Transverse colon (tissue), 4 donors: ENCODE data around the gene ELOVL3. TPM values are rescaled to one million over a fixed set of nuclear protein-coding genes. Genes with fewer than 3 reads are reported as not detected.

ENCODE experiments used
- DNase-seq: peaks from one replicate; pipeline ENCODE4 v3.0.0-alpha.2; 2019
- H3K27ac ChIP-seq, 4 donors: fragments of 200-600 bp; sonication (generic); 2 replicates each; pipeline ENCODE4 v1.5.1; 2016 to 2018; ENCODE audit warnings: inconsistent platforms in 4 of 4
- H3K27me3 ChIP-seq: fragments of 200-600 bp; sonication (generic); 2 replicates; pipeline ENCODE4 v1.5.1; 2017; ENCODE audit warnings: inconsistent platforms
- H3K36me3 ChIP-seq, 4 donors: fragments of 200-600 bp; sonication (generic); 2 replicates each; pipeline ENCODE4 v1.5.1; 2017 to 2019; ENCODE audit warnings: inconsistent platforms in 4 of 4
- H3K4me1 ChIP-seq, 4 donors: fragments of 200-600 bp; sonication (generic); 2 replicates each; pipeline ENCODE4 v1.5.1; 2017 to 2020; ENCODE audit warnings: inconsistent platforms in 4 of 4
- H3K4me3 ChIP-seq, 4 donors: fragments of 200-600 bp; sonication (generic); 1 replicate in 1 of 4; 2 replicates in 3 of 4; pipeline versions ENCODE4 v1.5.1 to v1.6.1; 2017 to 2019; ENCODE audit warnings: inconsistent platforms in 4 of 4
- H3K9me3 ChIP-seq, 2 donors: fragments of 200-600 bp; sonication (generic); 2 replicates each; pipeline ENCODE4 v1.5.1; 2017 to 2019; ENCODE audit warnings: inconsistent platforms in 2 of 2
- EP300 ChIP-seq: sonication (generic); formaldehyde crosslinking; IDR thresholded peaks from one replicate; pipeline ENCODE4 v1.6.1; 2017; ENCODE audit warnings: antibody characterized with exemption, low read depth
- POLR2A ChIP-seq: fragments of 450-650 bp; IDR thresholded peaks from one replicate; pipeline ENCODE4 v1.6.1; 2016; ENCODE audit warnings: antibody characterized with exemption, mild to moderate bottlenecking, moderate library complexity
- POLR2AphosphoS5 ChIP-seq, 3 donors: sonication (generic); formaldehyde crosslinking; IDR thresholded peaks; one replicate each; pipeline ENCODE4 v1.6.1; 2016; ENCODE audit warnings: antibody characterized with exemption in 3 of 3
- WGBS, 2 donors: methylation state at CpG; one replicate each; pipeline ENCODE4 v1.1.5; 2018; ENCODE audit warnings: low coverage in 1 of 2; 5-methylcytosine and 5-hydroxymethylcytosine counted together
- in situ Hi-C, 4 donors: fragments of 200-750 bp; cut with MboI; loops; one replicate each; pipeline versions ENCODE4 v1.15.0 to v1.15.1; 2017; ENCODE audit warnings: low sequenced_read_pairs in 3 of 4, low pct_ligation_motif_present in 1 of 4, low pct_unique_long_range_greater_than_20kb in 1 of 4
- intact Hi-C: fragments of 100-400 bp; cut with DNase I; formaldehyde crosslinking; loops from one replicate; pipeline ENCODE4 v1.15.1; 2023; ENCODE audit warnings: low total_unique reads
- total RNA-seq, 4 donors: library from RNA; depleted of rRNA; stranded (reverse); fragments of >200 nt; gene quantifications; one replicate each; pipeline ENCODE4 v1.1.0, GENCODE V29; 2016
- TF ChIP-seq, protein P1 (sequence below), 5 experiments: fragments of 200-600 bp in 3 of 5; fragments of 450-650 bp in 2 of 5; sonication (generic) in 3 of 5; IDR thresholded peaks; 1 replicate in 2 of 5; 2 replicates in 3 of 5; pipeline ENCODE4 v1.5.1; 2016 to 2017; ENCODE audit warnings: antibody characterized with exemption in 5 of 5, inconsistent platforms in 3 of 5, mild to moderate bottlenecking in 2 of 5, moderate library complexity in 1 of 5

The ELOVL3 gene
- total RNA-seq, 4 donors from 2014 or later: not detected

DNA sequence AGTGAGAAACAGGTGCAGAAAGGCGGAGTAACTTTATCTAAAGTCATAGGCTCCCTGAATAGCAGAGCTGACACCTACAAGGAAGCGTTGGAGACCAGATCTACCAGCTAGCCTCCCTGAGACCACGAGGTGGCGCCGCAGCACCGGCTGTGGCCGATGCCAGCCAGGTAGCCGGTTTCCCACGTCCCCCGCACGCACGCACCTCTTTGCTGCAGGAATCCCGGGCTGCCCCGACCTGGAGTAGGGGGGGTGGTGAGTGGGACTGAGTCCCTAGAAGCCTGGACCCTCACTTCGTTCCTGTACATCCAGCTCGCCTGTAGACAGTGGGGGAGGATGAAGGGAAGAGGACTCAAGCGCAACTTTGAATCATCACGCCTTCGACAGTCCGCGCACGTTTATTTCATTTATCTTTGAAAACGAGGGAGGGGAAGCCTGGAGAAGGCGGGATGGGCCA, 3.7 kb downstream of the ELOVL3 start:
- DNase-seq: peak; percentile 90
- H3K27ac ChIP-seq: no peak overlapping the region
- intact Hi-C loops: loop anchor here (2.0 kb wide), 1 partner anchor 121 kb away; no protein-coding TSS in a partner anchor
- WGBS, 2 donors: 1% methylated on average over 24 of the region's 24 CpGs; no CpG with 5 or more reads in 1 of the 2 donors
- in situ Hi-C loops: loop anchor here (5.0 to 10.0 kb wide), 3 partner anchors 115 to 125 kb away; no protein-coding TSS in a partner anchor
- TF ChIP-seq, protein P1, sequence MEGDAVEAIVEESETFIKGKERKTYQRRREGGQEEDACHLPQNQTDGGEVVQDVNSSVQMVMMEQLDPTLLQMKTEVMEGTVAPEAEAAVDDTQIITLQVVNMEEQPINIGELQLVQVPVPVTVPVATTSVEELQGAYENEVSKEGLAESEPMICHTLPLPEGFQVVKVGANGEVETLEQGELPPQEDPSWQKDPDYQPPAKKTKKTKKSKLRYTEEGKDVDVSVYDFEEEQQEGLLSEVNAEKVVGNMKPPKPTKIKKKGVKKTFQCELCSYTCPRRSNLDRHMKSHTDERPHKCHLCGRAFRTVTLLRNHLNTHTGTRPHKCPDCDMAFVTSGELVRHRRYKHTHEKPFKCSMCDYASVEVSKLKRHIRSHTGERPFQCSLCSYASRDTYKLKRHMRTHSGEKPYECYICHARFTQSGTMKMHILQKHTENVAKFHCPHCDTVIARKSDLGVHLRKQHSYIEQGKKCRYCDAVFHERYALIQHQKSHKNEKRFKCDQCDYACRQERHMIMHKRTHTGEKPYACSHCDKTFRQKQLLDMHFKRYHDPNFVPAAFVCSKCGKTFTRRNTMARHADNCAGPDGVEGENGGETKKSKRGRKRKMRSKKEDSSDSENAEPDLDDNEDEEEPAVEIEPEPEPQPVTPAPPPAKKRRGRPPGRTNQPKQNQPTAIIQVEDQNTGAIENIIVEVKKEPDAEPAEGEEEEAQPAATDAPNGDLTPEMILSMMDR (IDR thresholded peaks at IDR 0.05): peak; percentile 86 to 91 (median 91)
- TF ChIP-seq POLR2AphosphoS5 (IDR thresholded peaks at IDR 0.05): no peak
- peaks cover 16 to 38% (median 32%) of the 10 kb centered on the region in 4 donors for H3K4me1 ChIP-seq
- H3K36me3 ChIP-seq: no peaks in the 10 kb centered on the region
- peaks cover 76% of the 10 kb centered on the region for H3K27me3 ChIP-seq
- H3K4me3 ChIP-seq: peak overlapping the region in 3 of 4 donors; percentile 29 to 60 (median 49)
- H3K9me3 ChIP-seq: no peaks in the 10 kb centered on the region

DNA sequence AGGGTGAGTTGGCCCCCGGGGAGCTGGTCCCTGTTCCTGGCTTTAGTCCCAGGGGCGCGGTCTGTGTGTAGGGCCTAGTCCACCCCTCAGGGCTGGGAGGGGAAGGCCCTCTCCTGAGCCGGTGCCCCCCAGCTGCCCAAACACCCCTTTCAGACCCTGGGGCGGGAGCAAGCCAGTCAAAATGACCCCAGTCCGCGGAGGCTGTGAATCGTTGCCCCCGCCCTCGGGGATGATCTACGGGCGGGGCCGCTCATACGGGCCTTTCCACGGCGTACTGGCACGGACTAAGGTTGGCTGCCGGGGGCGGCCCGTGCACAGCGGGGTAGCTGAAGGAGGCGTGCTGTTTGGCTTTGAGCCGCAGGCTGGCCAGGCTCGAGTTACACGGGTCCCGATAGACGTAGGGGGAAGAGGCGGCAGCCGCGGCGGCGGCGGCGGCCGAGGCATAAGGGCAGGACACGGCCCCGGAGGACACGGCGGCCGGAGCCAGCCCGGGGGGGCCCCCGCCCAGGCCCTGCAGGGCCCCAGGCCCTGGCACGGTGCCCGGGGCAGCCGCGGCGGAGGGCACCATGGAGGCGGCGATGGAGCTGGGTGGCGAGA, 4.3 kb downstream of the ELOVL3 start:
- intact Hi-C loops: loop anchor here (2.0 kb wide), 1 partner anchor 120 kb away; no protein-coding TSS in a partner anchor
- H3K36me3 ChIP-seq: no peaks in the 10 kb centered on the region
- H3K9me3 ChIP-seq: no peaks in the 10 kb centered on the region
- WGBS, 2 donors: 4% methylated on average over 10 of the region's 50 CpGs; no CpG with 5 or more reads in 1 of the 2 donors
- H3K4me1 ChIP-seq: peaks cover 16 to 38% (median 32%) of the 10 kb centered on the region in 4 donors
- in situ Hi-C loops: no loop called here
- TF ChIP-seq POLR2AphosphoS5 (IDR thresholded peaks at IDR 0.05) (no peak), EP300 (no peak), POLR2A (no peak)
- TF ChIP-seq, protein P1 (IDR thresholded peaks at IDR 0.05): no peak
- DNase-seq: peak; percentile 35
- H3K4me3 ChIP-seq: peak overlapping the region; percentile 2 to 60 (median 39)
- H3K27me3 ChIP-seq: peaks cover 77% of the 10 kb centered on the region
- H3K27ac ChIP-seq: no peak overlapping the region

DNA sequence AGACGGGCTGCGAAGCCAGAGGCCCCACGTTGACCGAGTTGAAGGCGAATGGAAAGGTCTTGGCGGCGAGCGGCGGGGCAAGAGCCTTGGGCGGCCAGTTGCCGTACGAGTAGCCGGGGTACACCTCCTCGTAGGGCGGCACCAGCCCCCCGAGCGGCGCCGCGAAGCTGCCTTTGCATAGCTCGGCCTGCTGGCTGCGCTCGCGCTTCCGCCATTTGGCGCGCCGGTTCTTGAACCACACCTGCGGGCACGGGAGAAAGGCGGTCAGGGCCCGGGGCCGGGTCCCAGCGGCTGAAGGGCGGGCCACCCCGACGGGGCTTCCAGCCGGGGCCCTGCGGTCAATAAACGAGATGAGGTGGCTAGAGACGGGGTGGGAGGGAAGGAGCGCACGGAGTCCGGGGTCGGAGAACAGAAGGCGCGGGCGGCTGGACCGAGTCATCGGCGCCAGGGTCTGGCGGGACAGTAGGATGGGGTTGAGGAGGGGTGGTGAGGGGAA, 4.8 kb downstream of the ELOVL3 start:
- intact Hi-C loops: loop anchor here (2.0 kb wide), 1 partner anchor 120 kb away; no protein-coding TSS in a partner anchor

More for the DNA sequence above, 4.8 kb downstream of the ELOVL3 start:
- Histone ChIP-seq H3K27me3 (peaks cover 81% of the 10 kb centered on the region), H3K36me3 (no peaks in the 10 kb centered on the region), H3K27ac (no peak overlapping the region), H3K4me1 (peaks cover 16 to 33% (median 29%) of the 10 kb centered on the region in 4 donors), H3K4me3 (peak overlapping the region; percentile 2 to 60 (median 39)), H3K9me3 (no peaks in the 10 kb centered on the region)
- TF ChIP-seq POLR2AphosphoS5 (IDR thresholded peaks at IDR 0.05) (no peak), POLR2A (no peak)
- TF ChIP-seq, protein P1 (IDR thresholded peaks at IDR 0.05): peak in 4 of 5 experiments; percentile 22 to 43 (median 32)
- WGBS, 2 donors: 3% methylated on average over 35 of the region's 52 CpGs; no CpG with 5 or more reads in 1 of the 2 donors
- in situ Hi-C loops: no loop called here
- peak; percentile 48 for DNase-seq
